ENCODE measurements around the gene SP1. TPM values are rescaled to one million over a fixed set of nuclear protein-coding genes. Genes with fewer than 3 reads are reported as not detected.

The SP1 gene
- total RNA-seq, 1 experiment from 2014 or later, result 81.0 TPM

DNA sequence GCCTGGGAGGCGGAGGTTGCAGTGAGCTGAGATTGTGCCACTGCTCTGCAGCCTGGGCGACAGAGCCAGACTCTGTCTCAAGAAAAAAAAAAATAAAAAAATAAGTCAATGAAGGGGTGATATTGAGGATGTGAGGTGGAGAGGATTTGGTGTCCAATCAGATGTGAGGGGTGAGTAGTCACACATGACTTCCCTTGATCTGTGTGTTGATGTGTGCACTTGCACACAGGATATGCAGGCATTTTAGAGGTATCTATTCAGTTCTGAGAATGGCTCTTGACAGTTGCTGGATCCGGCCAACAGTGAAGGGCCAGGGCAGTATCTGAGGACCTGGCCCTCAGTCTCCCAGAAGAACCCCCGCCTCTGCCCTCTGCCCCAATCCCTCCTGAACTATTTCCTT is 36.0 kb upstream of the SP1 start:
- H3K9me3 ChIP-seq (ENCODE audit: control insufficient read depth, insufficient read depth, low read depth, low read length), result no peaks in the 10 kb centered on the region
- no TSS peak for BruUV-seq (replicated peaks)
- no peaks in the 10 kb centered on the region; the same call in 1 of the 2 replicates for H3K36me3 ChIP-seq (ENCODE audit: control insufficient read depth, insufficient read depth, low read length)
- intact Hi-C loops (cut with micrococcal nuclease; ENCODE audit: unreplicated experiment), result no loop called here
- peaks cover 10% of the 10 kb centered on the region; the same call in 1 of the 2 replicates for H3K4me1 ChIP-seq (ENCODE audit: control insufficient read depth, insufficient read depth, low read length)
- no peak overlapping the region for H3K27ac ChIP-seq (ENCODE audit: low read length)
- in situ Hi-C loops (cut with HindIII; ENCODE audit: low pct_unique_long_range_greater_than_20kb, low sequenced_read_pairs), result no loop called here
- POLR2A ChIA-PET, result no interaction called here
- no peak overlapping the region; a peak in 1 of 4 replicates for H3K4me3 ChIP-seq (ENCODE audit: low read depth in 2 of 2, low read length in 2 of 2)
- TF ChIP-seq SIN3A (IDR thresholded peaks at IDR 0.05; ENCODE audit: borderline replicate concordance, insufficient read depth, low read depth, low read length) (no peak), POLR2AphosphoS5 (IDR thresholded peaks at IDR 0.05; ENCODE audit: low read depth, low read length) (no peak), TCF7L2 (IDR thresholded peaks at IDR 0.05; ENCODE audit: low read depth, low read length) (no peak)
- TF ChIP-seq, protein P1, sequence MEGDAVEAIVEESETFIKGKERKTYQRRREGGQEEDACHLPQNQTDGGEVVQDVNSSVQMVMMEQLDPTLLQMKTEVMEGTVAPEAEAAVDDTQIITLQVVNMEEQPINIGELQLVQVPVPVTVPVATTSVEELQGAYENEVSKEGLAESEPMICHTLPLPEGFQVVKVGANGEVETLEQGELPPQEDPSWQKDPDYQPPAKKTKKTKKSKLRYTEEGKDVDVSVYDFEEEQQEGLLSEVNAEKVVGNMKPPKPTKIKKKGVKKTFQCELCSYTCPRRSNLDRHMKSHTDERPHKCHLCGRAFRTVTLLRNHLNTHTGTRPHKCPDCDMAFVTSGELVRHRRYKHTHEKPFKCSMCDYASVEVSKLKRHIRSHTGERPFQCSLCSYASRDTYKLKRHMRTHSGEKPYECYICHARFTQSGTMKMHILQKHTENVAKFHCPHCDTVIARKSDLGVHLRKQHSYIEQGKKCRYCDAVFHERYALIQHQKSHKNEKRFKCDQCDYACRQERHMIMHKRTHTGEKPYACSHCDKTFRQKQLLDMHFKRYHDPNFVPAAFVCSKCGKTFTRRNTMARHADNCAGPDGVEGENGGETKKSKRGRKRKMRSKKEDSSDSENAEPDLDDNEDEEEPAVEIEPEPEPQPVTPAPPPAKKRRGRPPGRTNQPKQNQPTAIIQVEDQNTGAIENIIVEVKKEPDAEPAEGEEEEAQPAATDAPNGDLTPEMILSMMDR (IDR thresholded peaks at IDR 0.05), result no peak
- TF ChIP-seq, protein P2, sequence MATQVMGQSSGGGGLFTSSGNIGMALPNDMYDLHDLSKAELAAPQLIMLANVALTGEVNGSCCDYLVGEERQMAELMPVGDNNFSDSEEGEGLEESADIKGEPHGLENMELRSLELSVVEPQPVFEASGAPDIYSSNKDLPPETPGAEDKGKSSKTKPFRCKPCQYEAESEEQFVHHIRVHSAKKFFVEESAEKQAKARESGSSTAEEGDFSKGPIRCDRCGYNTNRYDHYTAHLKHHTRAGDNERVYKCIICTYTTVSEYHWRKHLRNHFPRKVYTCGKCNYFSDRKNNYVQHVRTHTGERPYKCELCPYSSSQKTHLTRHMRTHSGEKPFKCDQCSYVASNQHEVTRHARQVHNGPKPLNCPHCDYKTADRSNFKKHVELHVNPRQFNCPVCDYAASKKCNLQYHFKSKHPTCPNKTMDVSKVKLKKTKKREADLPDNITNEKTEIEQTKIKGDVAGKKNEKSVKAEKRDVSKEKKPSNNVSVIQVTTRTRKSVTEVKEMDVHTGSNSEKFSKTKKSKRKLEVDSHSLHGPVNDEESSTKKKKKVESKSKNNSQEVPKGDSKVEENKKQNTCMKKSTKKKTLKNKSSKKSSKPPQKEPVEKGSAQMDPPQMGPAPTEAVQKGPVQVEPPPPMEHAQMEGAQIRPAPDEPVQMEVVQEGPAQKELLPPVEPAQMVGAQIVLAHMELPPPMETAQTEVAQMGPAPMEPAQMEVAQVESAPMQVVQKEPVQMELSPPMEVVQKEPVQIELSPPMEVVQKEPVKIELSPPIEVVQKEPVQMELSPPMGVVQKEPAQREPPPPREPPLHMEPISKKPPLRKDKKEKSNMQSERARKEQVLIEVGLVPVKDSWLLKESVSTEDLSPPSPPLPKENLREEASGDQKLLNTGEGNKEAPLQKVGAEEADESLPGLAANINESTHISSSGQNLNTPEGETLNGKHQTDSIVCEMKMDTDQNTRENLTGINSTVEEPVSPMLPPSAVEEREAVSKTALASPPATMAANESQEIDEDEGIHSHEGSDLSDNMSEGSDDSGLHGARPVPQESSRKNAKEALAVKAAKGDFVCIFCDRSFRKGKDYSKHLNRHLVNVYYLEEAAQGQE (IDR thresholded peaks at IDR 0.05; ENCODE audit: insufficient read depth in 1 of 2, low read depth in 2 of 2, low read length in 1 of 2), result no peak
- CTCF ChIA-PET, result interaction anchor here (0.6 to 0.9 kb wide), 2 partner anchors 8 to 149 kb away, joined by 3 read pairs; no protein-coding TSS in a partner anchor
- H3K27me3 ChIP-seq (ENCODE audit: control insufficient read depth, insufficient read depth, low read length), result no peaks in the 10 kb centered on the region
- no peak for ATAC-seq
- no peak for DNase-seq (ENCODE audit: low read depth, low spot score)

DNA sequence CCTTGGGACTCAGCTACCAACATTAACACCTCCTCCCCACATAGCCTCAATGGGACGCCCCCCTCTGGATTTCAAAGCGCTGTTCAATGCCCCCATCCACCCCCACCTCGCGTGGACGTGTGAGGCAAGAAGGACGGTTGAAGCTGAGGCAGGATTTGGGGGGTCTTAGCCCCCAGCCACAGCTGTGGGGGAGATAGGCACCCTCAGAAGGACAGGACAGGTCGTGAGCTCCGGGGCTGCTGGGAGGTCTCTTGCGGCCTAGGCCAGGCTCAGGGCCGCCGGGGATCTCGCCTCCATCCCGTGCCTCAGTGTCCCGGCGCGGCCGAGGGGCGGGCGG is 35.5 kb upstream of the SP1 start:
- H3K27ac ChIP-seq (ENCODE audit: low read length), result 0 out of 2 replicates have a peak overlapping the region, but pooled peaks have one; percentile 20
- no peaks in the 10 kb centered on the region for H3K9me3 ChIP-seq (ENCODE audit: control insufficient read depth, insufficient read depth, low read depth, low read length)
- intact Hi-C loops (cut with micrococcal nuclease; ENCODE audit: unreplicated experiment) (no loop called here), in situ Hi-C loops (cut with HindIII; ENCODE audit: low pct_unique_long_range_greater_than_20kb, low sequenced_read_pairs) (no loop called here)
- no TSS peak for BruUV-seq (replicated peaks)
- DNase-seq (ENCODE audit: low read depth, low spot score), result no peak
- H3K36me3 ChIP-seq (ENCODE audit: control insufficient read depth, insufficient read depth, low read length), result no peaks in the 10 kb centered on the region; the same call in 1 of the 2 replicates
- CTCF ChIA-PET, result interaction anchor here (0.6 to 2.0 kb wide), 11 partner anchors 8 to 1058 kb away, joined by 3 to 19 read pairs (median 4); partner anchors contain the start of gene AAAS
- H3K4me3 ChIP-seq (ENCODE audit: low read depth in 2 of 2, low read length in 2 of 2), result peak overlapping the region; percentile 45 to 60
- ATAC-seq, result no peak
- no peaks in the 10 kb centered on the region for H3K27me3 ChIP-seq (ENCODE audit: control insufficient read depth, insufficient read depth, low read length)
- no peak for TF ChIP-seq POLR2AphosphoS5 (IDR thresholded peaks at IDR 0.05; ENCODE audit: low read depth, low read length)
- TF ChIP-seq SIN3A (IDR thresholded peaks at IDR 0.05; ENCODE audit: borderline replicate concordance, insufficient read depth, low read depth, low read length), result no peak
- TF ChIP-seq, protein P2 (IDR thresholded peaks at IDR 0.05; ENCODE audit: insufficient read depth in 1 of 2, low read depth in 2 of 2, low read length in 1 of 2), result no peak
- TF ChIP-seq, protein P1 (IDR thresholded peaks at IDR 0.05), result no peak
- no peak for TF ChIP-seq TCF7L2 (IDR thresholded peaks at IDR 0.05; ENCODE audit: low read depth, low read length)
- POLR2A ChIA-PET, result interaction anchor here (0.5 to 1.3 kb wide), 2 partner anchors 11 to 35 kb away, joined by 4 to 5 read pairs; partner anchors contain the start of gene SP1
- H3K4me1 ChIP-seq (ENCODE audit: control insufficient read depth, insufficient read depth, low read length), result peaks cover 10% of the 10 kb centered on the region; the same call in 1 of the 2 replicates
